ENCODE data around the gene ZNF691.

The ZNF691 gene

DNA sequence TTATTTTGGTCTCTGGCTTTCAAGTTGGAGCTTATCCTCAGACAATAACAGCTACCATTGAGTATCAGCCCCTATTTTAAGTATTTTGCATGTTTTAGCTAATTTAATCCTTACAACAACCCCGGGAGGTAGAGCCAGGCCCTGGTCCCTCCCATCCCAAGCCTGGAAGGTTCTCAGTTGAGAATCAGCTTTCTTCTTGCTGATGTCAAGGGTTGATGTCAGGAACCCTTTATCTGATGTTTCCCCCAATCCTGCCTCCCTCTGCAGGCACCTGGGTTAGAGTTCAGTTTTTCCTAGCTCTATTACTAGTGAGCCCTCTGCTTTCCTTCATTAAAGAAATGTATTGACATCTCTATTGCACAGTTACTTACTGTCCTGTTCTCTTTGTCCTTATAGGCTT, 25.6 kb upstream of the ZNF691 start:
- H2BK12ac ChIP-seq (ENCODE audit: low read length) = no peak overlapping the region
- H4K12ac ChIP-seq (ENCODE audit: low read depth, low read length) = no peak overlapping the region
- H2BK5ac ChIP-seq (ENCODE audit: low read depth, low read length, poor library complexity) = no peak overlapping the region
- H3K36me3 ChIP-seq (ENCODE audit: control insufficient read depth in 1 of 2, insufficient read depth in 2 of 2, low read length in 2 of 2) = no peaks in the 10 kb centered on the region
- no peak overlapping the region for H3K4ac ChIP-seq (ENCODE audit: low read depth, low read length)
- no peak for DNase-seq
- H3K4me2 ChIP-seq (ENCODE audit: low read length) = no peak overlapping the region
- no peak overlapping the region for H2AFZ ChIP-seq (ENCODE audit: insufficient read depth, low read length, poor library complexity)
- H3K27me3 ChIP-seq (ENCODE audit: insufficient read depth, low read length) = no peaks in the 10 kb centered on the region
- no peak overlapping the region for H2BK120ac ChIP-seq (ENCODE audit: insufficient read depth, low read length, poor library complexity)
- peaks cover 6 to 8% of the 10 kb centered on the region in 2 experiments for H3K4me1 ChIP-seq (ENCODE audit: control insufficient read depth in 1 of 2, insufficient read depth in 2 of 2, low read length in 2 of 2)
- no peak overlapping the region for H3K27ac ChIP-seq (ENCODE audit: low read depth, low read length)
- H3K9me3 ChIP-seq (ENCODE audit: insufficient read depth, low read depth, low read length) = no peaks in the 10 kb centered on the region
- no peak overlapping the region for H3K9ac ChIP-seq (ENCODE audit: low read length)
- no peak overlapping the region for H3K4me3 ChIP-seq (ENCODE audit: low read depth, low read length)
- H4K91ac ChIP-seq (ENCODE audit: low read depth, low read length) = no peak overlapping the region
- no peak overlapping the region for H2AK5ac ChIP-seq (ENCODE audit: low read length)
- no CpG with 5 or more reads among the region's 1 CpG for WGBS (ENCODE audit: extremely low coverage, insufficient coverage, insufficient read length)
- H4K8ac ChIP-seq (ENCODE audit: low read depth, low read length) = no peak overlapping the region
- H3K79me2 ChIP-seq (ENCODE audit: control insufficient read depth, insufficient read depth, low read length, poor library complexity) = peaks cover 7% of the 10 kb centered on the region
- no peak overlapping the region for H3K18ac ChIP-seq (ENCODE audit: low read length)
- H3K79me1 ChIP-seq (ENCODE audit: low read length) = peaks cover 6% of the 10 kb centered on the region
- no peak overlapping the region for H3K23ac ChIP-seq (ENCODE audit: low read length)
- H3K14ac ChIP-seq (ENCODE audit: low read length) = no peak overlapping the region

DNA sequence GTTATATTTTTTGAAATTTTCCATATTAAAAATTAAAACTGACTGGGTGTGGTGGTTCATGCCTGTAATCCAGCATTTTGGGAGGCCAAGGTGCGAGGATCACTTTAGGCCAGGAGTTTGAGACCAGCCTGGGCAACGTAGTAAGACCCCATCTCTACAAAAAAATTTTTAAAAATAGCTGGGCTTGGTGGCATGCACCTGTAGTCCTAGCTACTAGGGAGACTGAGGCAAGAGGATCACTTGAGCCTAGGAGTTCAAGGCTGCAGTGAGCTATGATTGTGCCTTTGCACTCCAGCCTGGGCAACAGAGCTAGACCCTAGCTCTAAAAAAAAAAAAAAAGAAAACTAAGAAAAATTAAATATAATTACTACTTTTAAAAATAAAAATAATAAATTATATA, 24.7 kb upstream of the ZNF691 start:
- Histone ChIP-seq H3K18ac (ENCODE audit: low read length) (no peak overlapping the region), H3K79me2 (ENCODE audit: control insufficient read depth, insufficient read depth, low read length, poor library complexity) (peaks cover 2% of the 10 kb centered on the region), H3K4ac (ENCODE audit: low read depth, low read length) (no peak overlapping the region), H3K9ac (ENCODE audit: low read length) (no peak overlapping the region), H4K91ac (ENCODE audit: low read depth, low read length) (no peak overlapping the region), H2AK5ac (ENCODE audit: low read length) (no peak overlapping the region), H3K4me2 (ENCODE audit: low read length) (no peak overlapping the region), H2BK120ac (ENCODE audit: insufficient read depth, low read length, poor library complexity) (no peak overlapping the region), H3K27me3 (ENCODE audit: insufficient read depth, low read length) (no peaks in the 10 kb centered on the region), H3K4me3 (ENCODE audit: low read depth, low read length) (no peak overlapping the region), H2BK12ac (ENCODE audit: low read length) (no peak overlapping the region), H3K9me3 (ENCODE audit: insufficient read depth, low read depth, low read length) (no peaks in the 10 kb centered on the region), H2BK5ac (ENCODE audit: low read depth, low read length, poor library complexity) (no peak overlapping the region), H3K4me1 (ENCODE audit: control insufficient read depth in 1 of 2, insufficient read depth in 2 of 2, low read length in 2 of 2) (peaks cover 0 to 3% of the 10 kb centered on the region in 2 experiments), H3K79me1 (ENCODE audit: low read length) (peaks cover 4% of the 10 kb centered on the region), H3K14ac (ENCODE audit: low read length) (no peak overlapping the region), H2AFZ (ENCODE audit: insufficient read depth, low read length, poor library complexity) (no peak overlapping the region), H4K12ac (ENCODE audit: low read depth, low read length) (no peak overlapping the region), H3K23ac (ENCODE audit: low read length) (no peak overlapping the region), H3K36me3 (ENCODE audit: control insufficient read depth in 1 of 2, insufficient read depth in 2 of 2, low read length in 2 of 2) (no peaks in the 10 kb centered on the region), H3K27ac (ENCODE audit: low read depth, low read length) (no peak overlapping the region), H4K8ac (ENCODE audit: low read depth, low read length) (no peak overlapping the region)
- no peak for DNase-seq
- WGBS (ENCODE audit: extremely low coverage, insufficient coverage, insufficient read length) = no CpG with 5 or more reads among the region's 2 CpGs

DNA sequence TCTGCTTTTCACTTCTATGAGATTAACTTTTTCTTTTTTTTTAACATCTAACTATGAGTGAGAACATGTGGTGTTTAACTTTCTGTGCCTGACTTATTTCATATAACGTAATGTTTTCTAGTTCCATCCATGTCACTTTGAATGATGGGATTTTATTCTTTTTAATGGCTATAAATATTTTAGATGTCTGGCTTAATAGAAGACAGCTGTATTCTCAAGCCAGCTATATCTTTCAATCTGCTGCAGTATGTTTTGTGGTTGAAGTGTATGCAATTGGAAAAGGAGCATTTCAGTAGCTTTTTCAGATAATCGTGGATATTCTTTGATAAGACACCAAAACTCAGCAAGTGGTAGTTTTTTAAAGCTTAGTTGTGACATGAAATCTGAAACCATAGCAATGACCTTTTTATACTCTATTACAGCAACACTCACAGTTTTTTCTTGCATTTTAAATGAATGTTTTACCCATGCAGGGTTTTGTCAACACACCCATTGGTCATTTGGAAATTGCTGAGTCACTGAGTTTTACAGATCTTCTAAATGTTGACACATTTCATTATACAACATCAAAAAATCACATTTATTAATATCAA, 23.5 kb upstream of the ZNF691 start:
- Histone ChIP-seq H3K9ac (ENCODE audit: low read length) (no peak overlapping the region), H3K4ac (ENCODE audit: low read depth, low read length) (no peak overlapping the region), H3K18ac (ENCODE audit: low read length) (no peak overlapping the region), H4K12ac (ENCODE audit: low read depth, low read length) (no peak overlapping the region), H2BK120ac (ENCODE audit: insufficient read depth, low read length, poor library complexity) (no peak overlapping the region), H2BK5ac (ENCODE audit: low read depth, low read length, poor library complexity) (no peak overlapping the region), H2AK5ac (ENCODE audit: low read length) (no peak overlapping the region), H3K27ac (ENCODE audit: low read depth, low read length) (no peak overlapping the region), H3K23ac (ENCODE audit: low read length) (no peak overlapping the region), H3K14ac (ENCODE audit: low read length) (no peak overlapping the region), H4K8ac (ENCODE audit: low read depth, low read length) (no peak overlapping the region), H3K79me2 (ENCODE audit: control insufficient read depth, insufficient read depth, low read length, poor library complexity) (no peaks in the 10 kb centered on the region), H3K79me1 (ENCODE audit: low read length) (no peaks in the 10 kb centered on the region), H3K4me3 (ENCODE audit: low read depth, low read length) (no peak overlapping the region), H2AFZ (ENCODE audit: insufficient read depth, low read length, poor library complexity) (no peak overlapping the region), H3K4me1 (ENCODE audit: control insufficient read depth in 1 of 2, insufficient read depth in 2 of 2, low read length in 2 of 2) (peaks cover 0 to 3% of the 10 kb centered on the region in 2 experiments), H3K36me3 (ENCODE audit: control insufficient read depth in 1 of 2, insufficient read depth in 2 of 2, low read length in 2 of 2) (no peaks in the 10 kb centered on the region), H2BK12ac (ENCODE audit: low read length) (no peak overlapping the region), H4K91ac (ENCODE audit: low read depth, low read length) (no peak overlapping the region), H3K4me2 (ENCODE audit: low read length) (no peak overlapping the region), H3K27me3 (ENCODE audit: insufficient read depth, low read length) (no peaks in the 10 kb centered on the region), H3K9me3 (ENCODE audit: insufficient read depth, low read depth, low read length) (no peaks in the 10 kb centered on the region)
- no peak for DNase-seq
- no CpG with 5 or more reads among the region's 2 CpGs for WGBS (ENCODE audit: extremely low coverage, insufficient coverage, insufficient read length)

DNA sequence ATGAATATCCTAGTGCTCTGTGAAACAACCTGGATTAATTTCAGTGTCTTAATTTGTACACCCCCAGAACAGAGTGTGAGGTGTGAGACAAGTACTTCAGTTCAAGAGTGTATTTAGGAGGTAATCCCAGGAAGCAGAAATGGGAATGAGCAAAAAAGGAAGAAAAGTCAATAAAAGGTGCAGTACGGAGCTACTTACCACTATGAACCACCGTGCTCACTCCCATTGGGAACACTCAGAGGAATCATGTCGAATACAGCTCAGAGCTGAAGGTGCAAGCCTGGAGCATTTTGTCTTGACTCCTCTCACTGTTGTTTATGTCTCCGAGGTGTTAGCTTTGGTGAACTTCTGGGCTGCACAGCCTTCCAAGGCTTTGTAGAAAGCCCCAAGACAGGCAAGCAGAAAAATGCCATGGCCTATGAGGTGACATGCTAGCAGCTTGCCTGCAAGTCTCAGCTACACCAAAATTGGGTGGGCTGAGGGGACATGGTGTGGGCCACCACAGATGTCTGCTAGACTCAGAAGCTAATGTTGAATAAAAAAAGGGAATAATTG, 21.9 kb upstream of the ZNF691 start:
- H3K23ac ChIP-seq (ENCODE audit: low read length) = no peak overlapping the region
- H2BK5ac ChIP-seq (ENCODE audit: low read depth, low read length, poor library complexity) = no peak overlapping the region
- H3K9ac ChIP-seq (ENCODE audit: low read length) = no peak overlapping the region
- no peak overlapping the region for H3K18ac ChIP-seq (ENCODE audit: low read length)
- no peak overlapping the region for H3K27ac ChIP-seq (ENCODE audit: low read depth, low read length)
- no peak overlapping the region for H2AFZ ChIP-seq (ENCODE audit: insufficient read depth, low read length, poor library complexity)
- no peak overlapping the region for H3K14ac ChIP-seq (ENCODE audit: low read length)
- WGBS (ENCODE audit: extremely low coverage, insufficient coverage, insufficient read length) = no CpG with 5 or more reads among the region's 4 CpGs
- no peak overlapping the region for H4K91ac ChIP-seq (ENCODE audit: low read depth, low read length)
- H3K27me3 ChIP-seq (ENCODE audit: insufficient read depth, low read length) = no peaks in the 10 kb centered on the region
- H4K12ac ChIP-seq (ENCODE audit: low read depth, low read length) = no peak overlapping the region
- no peaks in the 10 kb centered on the region for H3K79me1 ChIP-seq (ENCODE audit: low read length)
- H2BK120ac ChIP-seq (ENCODE audit: insufficient read depth, low read length, poor library complexity) = no peak overlapping the region
- H3K4me1 ChIP-seq (ENCODE audit: control insufficient read depth in 1 of 2, insufficient read depth in 2 of 2, low read length in 2 of 2) = no peaks in the 10 kb centered on the region
- H3K4me2 ChIP-seq (ENCODE audit: low read length) = no peak overlapping the region
- no peaks in the 10 kb centered on the region for H3K36me3 ChIP-seq (ENCODE audit: control insufficient read depth in 1 of 2, insufficient read depth in 2 of 2, low read length in 2 of 2)
- H3K79me2 ChIP-seq (ENCODE audit: control insufficient read depth, insufficient read depth, low read length, poor library complexity) = no peaks in the 10 kb centered on the region
- no peak overlapping the region for H3K4ac ChIP-seq (ENCODE audit: low read depth, low read length)
- H2BK12ac ChIP-seq (ENCODE audit: low read length) = no peak overlapping the region
- H2AK5ac ChIP-seq (ENCODE audit: low read length) = no peak overlapping the region
- peak overlapping the region; percentile 37 for H4K8ac ChIP-seq (ENCODE audit: low read depth, low read length)
- no peaks in the 10 kb centered on the region for H3K9me3 ChIP-seq (ENCODE audit: insufficient read depth, low read depth, low read length)
- DNase-seq = no peak
- H3K4me3 ChIP-seq (ENCODE audit: low read depth, low read length) = no peak overlapping the region
